K562 (cell line): ENCODE measurements around the gene CHERP. TPM values are rescaled to one million over a fixed set of nuclear protein-coding genes. Genes with fewer than 3 reads are reported as not detected.
"Not testable (repeated sequence)": the region's sequence is repeated elsewhere in the genome, so short reads cannot be mapped to it uniquely, and the experiment has no call there.

ENCODE experiments used
- ATAC-seq: fragments of 200-7000 bp; cut with Tn5 transposase; 3 replicates; pipeline ENCODE4 v1.9.1; 2020; ENCODE audit warnings: moderate library complexity
- BruUV-seq: library from RNA; stranded (reverse); fragments of 400-500 nt; replicated peaks from 2 replicates; lab custom pipeline; 2021; lab: Mats Ljungman, UMichigan
- CTCF ChIA-PET: fragments of 300-600 bp; formaldehyde crosslinking; extraction: SDS; loops from one replicate; lab custom pipeline; 2021; ENCODE audit warnings: low intra/inter-chr PET ratio; lab: Yijun Ruan, JAX
- POLR2A ChIA-PET: fragments of 300-600, 350-650 bp; sonication (Branson Sonifier 250); formaldehyde crosslinking; extraction: SDS; loops from one replicate; lab custom pipeline; 2021; ENCODE audit warnings: antibody characterized with exemption, inconsistent platforms; lab: Yijun Ruan, JAX
- DNase-seq, 4 experiments: peaks; one replicate each; pipeline versions ENCODE4 v3.0.0 to v3.0.0-alpha.2; 2011 to 2018; ENCODE audit warnings: low spot score in 3 of 4, mixed read lengths in 3 of 4; ENCODE audit errors: extremely low read depth in 1 of 4
- FAIRE-seq: peaks from 2 replicates; lab custom pipeline; 2011; peaks lifted over from hg19 to GRCh38; lab: Jason Lieb, UNC
- H2AFZ ChIP-seq: 2 replicates; pipeline ENCODE4 v1.6.0; 2011; ENCODE audit warnings: low read depth, low read length, control low read depth, inconsistent platforms
- H3K27ac ChIP-seq: fragments of 200-600 bp; 3 replicates; pipeline ENCODE4 v1.8.0; 2011; ENCODE audit warnings: low read depth, mild to moderate bottlenecking, control low read depth, inconsistent platforms, low read length, moderate library complexity, mixed read lengths; ENCODE audit errors: extremely low read depth
- H3K27me3 ChIP-seq, 2 experiments: fragments of 300-600 bp in 1 of 2; 2 replicates in 1 of 2; 3 replicates in 1 of 2; pipeline versions ENCODE4 v1.6.0 to v1.8.0; 2011; ENCODE audit warnings: inconsistent platforms in 2 of 2, low read length in 2 of 2, mild to moderate bottlenecking in 1 of 2, mixed read lengths in 1 of 2, moderate library complexity in 1 of 2; ENCODE audit not compliant: control insufficient read depth in 2 of 2, insufficient read depth in 2 of 2
- H3K36me3 ChIP-seq: fragments of 300-600 bp; 3 replicates; pipeline ENCODE4 v1.8.0; 2011; ENCODE audit warnings: mild to moderate bottlenecking, low read length, inconsistent platforms; ENCODE audit not compliant: control insufficient read depth, insufficient read depth
- H3K4me1 ChIP-seq, 2 experiments: fragments of 200-600 bp in 1 of 2; replicated peaks in 1 of 2; 2 replicates in 1 of 2; 3 replicates in 1 of 2; pipeline versions ENCODE4 v1.5.1 to v1.8.0; 2011; ENCODE audit warnings: inconsistent platforms in 2 of 2, low read length in 2 of 2, mild to moderate bottlenecking in 1 of 2, mixed read lengths in 1 of 2, moderate library complexity in 1 of 2; ENCODE audit not compliant: control insufficient read depth in 2 of 2, insufficient read depth in 2 of 2
- H3K4me2 ChIP-seq: 2 replicates; pipeline ENCODE4 v1.6.1; 2011; ENCODE audit warnings: low read length, control low read depth, inconsistent platforms, mixed read lengths; ENCODE audit not compliant: insufficient read depth
- H3K4me3 ChIP-seq: fragments of 200-600 bp; sonication (generic), shearing (Covaris generic); 2 replicates; pipeline ENCODE4 v1.5.1; 2016; ENCODE audit warnings: control low read depth, inconsistent platforms
- H3K79me2 ChIP-seq: fragments of 200-600 bp; 3 replicates; pipeline ENCODE4 v1.8.0; 2011; ENCODE audit warnings: low read length, inconsistent platforms; ENCODE audit not compliant: control insufficient read depth, insufficient read depth
- H3K9ac ChIP-seq, 2 experiments: 2 replicates each; pipeline versions ENCODE4 v1.6.0 to v1.6.1; 2011; ENCODE audit warnings: low read depth in 2 of 2, low read length in 2 of 2, control low read depth in 1 of 2, inconsistent platforms in 1 of 2, mild to moderate bottlenecking in 1 of 2, mixed read lengths in 1 of 2; ENCODE audit not compliant: insufficient read depth in 1 of 2
- H3K9me1 ChIP-seq: one replicate; pipeline ENCODE4 v1.6.0; 2011; ENCODE audit warnings: inconsistent platforms, mild to moderate bottlenecking, low read length, moderate library complexity; ENCODE audit not compliant: control insufficient read depth, insufficient read depth
- H3K9me3 ChIP-seq: replicated peaks from 2 replicates; pipeline ENCODE4 v1.5.1; 2011; ENCODE audit warnings: low read depth, low read length, inconsistent platforms; ENCODE audit not compliant: control insufficient read depth, insufficient read depth
- H4K20me1 ChIP-seq: replicated peaks from 2 replicates; pipeline ENCODE4 v1.6.1; 2011; ENCODE audit warnings: low read length, inconsistent platforms, mixed read lengths; ENCODE audit not compliant: control insufficient read depth, insufficient read depth
- ARID1B ChIP-seq: fragments of 450-650 bp; IDR thresholded peaks from 2 replicates; pipeline ENCODE4 v1.6.1; 2016; ENCODE audit warnings: antibody characterized with exemption, mild to moderate bottlenecking, inconsistent platforms
- BCOR ChIP-seq: fragments of 450-650 bp; IDR thresholded peaks from 2 replicates; pipeline ENCODE4 v1.6.1; 2016
- C11orf30 ChIP-seq: fragments of 450-650 bp; IDR thresholded peaks from 2 replicates; pipeline ENCODE4 v1.6.1; 2016; ENCODE audit warnings: low read depth, mild to moderate bottlenecking
- CEBPB ChIP-seq: fragments of 450-650 bp; IDR thresholded peaks from 2 replicates; pipeline ENCODE4 v1.6.1; 2016; ENCODE audit warnings: missing genetic modification characterization, missing compliant biosample characterization
- CEBPG ChIP-seq, 3 experiments: fragments of 200-800 bp in 1 of 3; sonication (Bioruptor generic) in 1 of 3; sonication (generic) in 1 of 3; formaldehyde crosslinking in 1 of 3; IDR thresholded peaks in 2 of 3; conservative IDR thresholded peaks in 1 of 3; 2 replicates each; pipeline versions ENCODE4 v1.6.1 to v1.8.0; 2016 to 2022; ENCODE audit warnings: missing compliant biosample characterization in 2 of 3, missing genetic modification characterization in 2 of 3, mild to moderate bottlenecking in 1 of 3, missing genetic modification reagents in 1 of 3
- DPF2 ChIP-seq: fragments of 450-650 bp; IDR thresholded peaks from 2 replicates; pipeline ENCODE4 v1.6.1; 2016
- FOSL1 ChIP-seq: fragments of 200-800 bp; sonication (Bioruptor generic); conservative IDR thresholded peaks from 2 replicates; pipeline ENCODE4 v1.6.1; 2016; ENCODE audit warnings: missing genetic modification characterization, missing compliant biosample characterization
- HDAC1 ChIP-seq, 2 experiments: fragments of 450-650 bp; IDR thresholded peaks; 2 replicates each; pipeline ENCODE4 v1.6.1; 2016 to 2017; ENCODE audit warnings: inconsistent platforms in 1 of 2, mild to moderate bottlenecking in 1 of 2, moderate library complexity in 1 of 2
- MAFG ChIP-seq: fragments of 450-650 bp; conservative IDR thresholded peaks from 2 replicates; pipeline ENCODE4 v1.6.1; 2016; ENCODE audit warnings: missing genetic modification characterization, missing compliant biosample characterization
- NFE2 ChIP-seq: IDR thresholded peaks from 2 replicates; pipeline ENCODE4 v1.6.1; 2014; ENCODE audit warnings: antibody characterized with exemption, low read depth
- PBX2 ChIP-seq, 2 experiments: IDR thresholded peaks in 1 of 2; conservative IDR thresholded peaks in 1 of 2; 2 replicates each; pipeline ENCODE4 v1.6.1; 2016; ENCODE audit warnings: low read depth in 2 of 2, mild to moderate bottlenecking in 1 of 2, missing compliant biosample characterization in 1 of 2, missing genetic modification characterization in 1 of 2, moderate library complexity in 1 of 2
- PKNOX1 ChIP-seq: fragments of 450-650 bp; IDR thresholded peaks from 2 replicates; pipeline ENCODE4 v1.6.1; 2016
- SMARCA4 ChIP-seq: fragments of 450-650 bp; IDR thresholded peaks from 2 replicates; pipeline ENCODE4 v1.6.1; 2016
- TRIM24 ChIP-seq, 2 experiments: fragments of 450-650 bp; IDR thresholded peaks; 2 replicates each; pipeline ENCODE4 v1.6.1; 2016
- ZNF316 ChIP-seq: fragments of 450-650 bp; IDR thresholded peaks from 2 replicates; pipeline ENCODE4 v1.6.1; 2016
- WGBS: fragments of 100-300 bp; shearing (Covaris generic); methylation state at CpG from one replicate; pipeline ENCODE4 v1.1.6; 2016; ENCODE audit warnings: low coverage, mixed read lengths; ENCODE audit not compliant: insufficient coverage; ENCODE audit errors: missing lambda C conversion rate; 5-methylcytosine and 5-hydroxymethylcytosine counted together
- in situ Hi-C: fragments of 300-500 bp; cut with MboI; formaldehyde crosslinking; loops from 4 replicates; pipeline ENCODE4 v1.15.0; 2018; ENCODE audit warnings: inconsistent platforms, mixed read lengths
- intact Hi-C: fragments of 100-400 bp; cut with micrococcal nuclease; formaldehyde crosslinking; loops from 2 replicates; pipeline ENCODE4 v1.14.2; 2022
- polyA plus RNA-seq, 8 experiments: library from polyadenylated mRNA; depleted of rRNA in 4 of 8; stranded (reverse) in 5 of 8; unstranded in 3 of 8; fragments of >200 nt; fragmentation: Nextera tagmentation in 2 of 8; fragmentation: Illumina TruSeq in 1 of 8; extraction: Ambion mirVana in 2 of 8; extraction: Trizol in 1 of 8; gene quantifications; 2 replicates each; pipeline versions ENCODE4 v1.2.1 to v1.2.3, GENCODE V29; 2011 to 2014; ENCODE audit warnings: inconsistent platforms in 1 of 8, missing spikeins in 1 of 8
- total RNA-seq, 7 experiments: library from RNA; depleted of rRNA in 6 of 7; stranded (reverse); fragments of >200 nt in 6 of 7; fragmentation: Illumina TruSeq in 2 of 7; extraction: Trizol in 2 of 7; gene quantifications; 2 replicates each; pipeline versions ENCODE4 v1.2.1 to v1.2.3, GENCODE V29; 2011 to 2021; ENCODE audit warnings: low replicate concordance in 1 of 7
- TF ChIP-seq, protein P1 (sequence below), 2 experiments: fragments of 450-650 bp in 1 of 2; sonication (generic) in 1 of 2; formaldehyde crosslinking in 1 of 2; IDR thresholded peaks in 1 of 2; conservative IDR thresholded peaks in 1 of 2; 2 replicates each; pipeline versions ENCODE4 v1.6.1 to v1.8.1; 2016 to 2023; ENCODE audit warnings: mild to moderate bottlenecking in 2 of 2, moderate library complexity in 2 of 2, inconsistent platforms in 1 of 2, missing genetic modification reagents in 1 of 2

CHERP gene
- total and polyA plus RNA-seq, 9 of the 15 experiments (the other 6 are each of a cell fraction or from before 2014, with no cell fraction given): 0.60 to 85.1 (median 7.8) TPM

- CTCF ChIA-PET; BruUV-seq; H4K20me1 ChIP-seq; H3K27ac ChIP-seq; H3K36me3 ChIP-seq; H3K4me2 ChIP-seq; DNase-seq; in situ Hi-C loops; H3K9ac ChIP-seq; H2AFZ ChIP-seq; intact Hi-C loops; H3K4me3 ChIP-seq; H3K4me1 ChIP-seq; FAIRE-seq; H3K79me2 ChIP-seq; H3K9me3 ChIP-seq; H3K27me3 ChIP-seq; H3K9me1 ChIP-seq; TF ChIP-seq PBX2 (CRISPR knock-in tag; IDR thresholded peaks at IDR 0.05; ENCODE audit: low read depth): not testable (repeated sequence)
- 9% methylated on average over 4 of the region's 4 CpGs for whole genome bisulfite sequencing
- POLR2A ChIA-PET: interaction anchor here (1.1 kb wide), 2 partner anchors 10 to 41 kb away, joined by 3 to 4 read pairs; partner anchors contain the start of genes C19orf44 and CALR3
- peak; percentile 59 for ATAC-seq
- TF ChIP-seq ARID1B: peak; percentile 62; the same call in 1 of the 2 replicates
- peak; percentile 68; the same call in 1 of the 2 replicates for TF ChIP-seq C11orf30
- peak; percentile 73 for TF ChIP-seq SMARCA4
- TF ChIP-seq TRIM24 (IDR thresholded peaks at IDR 0.05): peak; percentile 42 to 60; a peak in 3 of 4 replicates
- TF ChIP-seq, protein P1, sequence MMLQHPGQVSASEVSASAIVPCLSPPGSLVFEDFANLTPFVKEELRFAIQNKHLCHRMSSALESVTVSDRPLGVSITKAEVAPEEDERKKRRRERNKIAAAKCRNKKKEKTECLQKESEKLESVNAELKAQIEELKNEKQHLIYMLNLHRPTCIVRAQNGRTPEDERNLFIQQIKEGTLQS (IDR thresholded peaks at IDR 0.05): peak; percentile 52; the same call in 1 of the 2 replicates
- TF ChIP-seq, protein P1 (CRISPR knock-in tag; conservative IDR thresholded peaks at IDR 0.05): not testable (repeated sequence)
- TF ChIP-seq DPF2: peak; percentile 77; the same call in 1 of the 2 replicates
- TF ChIP-seq HDAC1 (IDR thresholded peaks at IDR 0.05): peak in 1 of 2 experiments; percentile 39; a peak in 1 of 4 replicates
- TF ChIP-seq CEBPB (tag): peak; percentile 91
- peak; percentile 49; the same call in 1 of the 2 replicates for TF ChIP-seq NFE2
- 0 out of 2 replicates have a peak, but pooled peaks have one; percentile 18 for TF ChIP-seq FOSL1 (tag)
- peak; percentile 31; the same call in 1 of the 2 replicates for TF ChIP-seq ZNF316
- TF ChIP-seq BCOR: peak; percentile 10; the same call in 1 of the 2 replicates
- TF ChIP-seq CEBPG (CRISPR knock-in tag; IDR thresholded peaks at IDR 0.05): 0 out of 2 replicates have a peak, but pooled peaks have one; percentile 46
- TF ChIP-seq CEBPG (tag; conservative IDR thresholded peaks at IDR 0.05 in 1 of 2, IDR thresholded peaks at IDR 0.05 in 1 of 2): peak in 1 of 2 experiments; percentile 83; a peak in 3 of 4 replicates
- TF ChIP-seq PKNOX1: peak; percentile 33
- peak; percentile 80 for TF ChIP-seq MAFG
- peak; percentile 40; the same call in 1 of the 2 replicates for TF ChIP-seq PBX2 (tag; conservative IDR thresholded peaks at IDR 0.05; ENCODE audit: low read depth)
Observed at GRCh38 chr19:16486476-16486875, 55.8 kb downstream of the CHERP start.
